A673 (cell line): ENCODE data around the gene FBXW8.

Source experiments
- EZH2 ChIP-seq: fragments of 200-600 bp; sonication (generic); IDR thresholded peaks from 2 replicates; pipeline ENCODE4 v1.6.1; 2017; ENCODE audit warnings: borderline replicate concordance, low read depth, mild to moderate bottlenecking, mixed read lengths, antibody characterized with exemption, low read length; ENCODE audit not compliant: poor library complexity, severe bottlenecking
- TF ChIP-seq, protein P1 (sequence below): fragments of 300-800, 200-600 bp; sonication (generic); conservative IDR thresholded peaks from 2 replicates; pipeline ENCODE4 v1.5.1; 2017; ENCODE audit warnings: low read depth, mild to moderate bottlenecking, antibody characterized with exemption, low read length, moderate library complexity, mixed read lengths

DNA sequence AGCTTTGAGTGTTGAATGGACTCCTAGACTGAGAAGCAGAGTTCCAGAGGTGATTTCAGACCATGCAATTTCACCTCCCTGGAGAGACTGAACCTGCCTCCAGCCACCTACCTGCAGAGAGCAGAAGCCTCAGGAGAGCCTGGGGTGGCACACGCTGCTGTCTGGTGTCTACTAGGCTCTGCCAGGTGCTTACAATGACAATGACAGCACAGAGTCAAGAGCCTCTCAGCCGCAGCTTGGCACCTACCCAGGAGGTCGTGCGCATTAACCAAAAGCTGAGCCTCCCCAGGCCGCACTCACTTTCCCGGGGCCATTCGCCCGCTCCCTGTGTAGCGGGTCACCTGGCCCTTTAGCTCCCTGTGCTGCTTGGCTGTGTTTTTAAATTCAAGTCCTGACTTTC, 125.3 kb downstream of the FBXW8 start:
- TF ChIP-seq, protein P1, sequence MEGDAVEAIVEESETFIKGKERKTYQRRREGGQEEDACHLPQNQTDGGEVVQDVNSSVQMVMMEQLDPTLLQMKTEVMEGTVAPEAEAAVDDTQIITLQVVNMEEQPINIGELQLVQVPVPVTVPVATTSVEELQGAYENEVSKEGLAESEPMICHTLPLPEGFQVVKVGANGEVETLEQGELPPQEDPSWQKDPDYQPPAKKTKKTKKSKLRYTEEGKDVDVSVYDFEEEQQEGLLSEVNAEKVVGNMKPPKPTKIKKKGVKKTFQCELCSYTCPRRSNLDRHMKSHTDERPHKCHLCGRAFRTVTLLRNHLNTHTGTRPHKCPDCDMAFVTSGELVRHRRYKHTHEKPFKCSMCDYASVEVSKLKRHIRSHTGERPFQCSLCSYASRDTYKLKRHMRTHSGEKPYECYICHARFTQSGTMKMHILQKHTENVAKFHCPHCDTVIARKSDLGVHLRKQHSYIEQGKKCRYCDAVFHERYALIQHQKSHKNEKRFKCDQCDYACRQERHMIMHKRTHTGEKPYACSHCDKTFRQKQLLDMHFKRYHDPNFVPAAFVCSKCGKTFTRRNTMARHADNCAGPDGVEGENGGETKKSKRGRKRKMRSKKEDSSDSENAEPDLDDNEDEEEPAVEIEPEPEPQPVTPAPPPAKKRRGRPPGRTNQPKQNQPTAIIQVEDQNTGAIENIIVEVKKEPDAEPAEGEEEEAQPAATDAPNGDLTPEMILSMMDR = no peak
- no peak for TF ChIP-seq EZH2
